Measurements from ENCODE around the gene SMARCB1. TPM values are rescaled to one million over a fixed set of nuclear protein-coding genes. Genes with fewer than 3 reads are reported as not detected.

SMARCB1 gene
- total RNA-seq, result 19.0 and 20.5 TPM in 2 replicates
- polyA plus RNA-seq, result 86.4 and 126 TPM in 2 replicates
- polyA plus RNA-seq (2012), result 96.7 and 134 TPM in 2 replicates
- 81.8 and 112 TPM in 2 replicates for polyA minus RNA-seq (ENCODE audit: low replicate concordance)

- Histone ChIP-seq H3K27me3 (ENCODE audit: control insufficient read depth, insufficient read depth, low read length) (no peaks in the 10 kb centered on the region), H3K9me3 (ENCODE audit: control insufficient read depth, insufficient read depth, low read depth, low read length) (no peaks in the 10 kb centered on the region), H4K20me1 (ENCODE audit: control insufficient read depth, extremely low read depth, insufficient read depth, low read length) (no peaks in the 10 kb centered on the region), H3K4me2 (ENCODE audit: extremely low read depth, insufficient read depth, low read length) (peak within 1 kb of the TSS; percentile 95), H3K27ac (ENCODE audit: insufficient read depth, low read length) (peak within 1 kb of the TSS; percentile 95), H3K9ac (ENCODE audit: insufficient read depth, low read length) (peak within 1 kb of the TSS; percentile 99), H3K79me2 (ENCODE audit: control insufficient read depth, insufficient read depth, low read length) (peaks cover 43% of the 10 kb centered on the region), H3K36me3 (ENCODE audit: control insufficient read depth, insufficient read depth, low read length) (peaks cover 1% of the 10 kb centered on the region), H3K4me1 (ENCODE audit: control insufficient read depth, extremely low read depth, insufficient read depth, low read length) (peaks cover 13% of the 10 kb centered on the region), H3K4me3 (replicated peaks in 1 of 4; ENCODE audit: control extremely low read depth in 1 of 4, insufficient read depth in 1 of 4, low read depth in 3 of 4, low read length in 4 of 4) (peak within 1 kb of the TSS; percentile 71 to 94 (median 86)), H2AFZ (ENCODE audit: low read length) (peak within 1 kb of the TSS; percentile 2)
- DNase-seq (ENCODE audit: low read depth in 2 of 2), result peak; percentile 92 to 94
- TF ChIP-seq, protein P1, sequence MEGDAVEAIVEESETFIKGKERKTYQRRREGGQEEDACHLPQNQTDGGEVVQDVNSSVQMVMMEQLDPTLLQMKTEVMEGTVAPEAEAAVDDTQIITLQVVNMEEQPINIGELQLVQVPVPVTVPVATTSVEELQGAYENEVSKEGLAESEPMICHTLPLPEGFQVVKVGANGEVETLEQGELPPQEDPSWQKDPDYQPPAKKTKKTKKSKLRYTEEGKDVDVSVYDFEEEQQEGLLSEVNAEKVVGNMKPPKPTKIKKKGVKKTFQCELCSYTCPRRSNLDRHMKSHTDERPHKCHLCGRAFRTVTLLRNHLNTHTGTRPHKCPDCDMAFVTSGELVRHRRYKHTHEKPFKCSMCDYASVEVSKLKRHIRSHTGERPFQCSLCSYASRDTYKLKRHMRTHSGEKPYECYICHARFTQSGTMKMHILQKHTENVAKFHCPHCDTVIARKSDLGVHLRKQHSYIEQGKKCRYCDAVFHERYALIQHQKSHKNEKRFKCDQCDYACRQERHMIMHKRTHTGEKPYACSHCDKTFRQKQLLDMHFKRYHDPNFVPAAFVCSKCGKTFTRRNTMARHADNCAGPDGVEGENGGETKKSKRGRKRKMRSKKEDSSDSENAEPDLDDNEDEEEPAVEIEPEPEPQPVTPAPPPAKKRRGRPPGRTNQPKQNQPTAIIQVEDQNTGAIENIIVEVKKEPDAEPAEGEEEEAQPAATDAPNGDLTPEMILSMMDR (conservative IDR thresholded peaks at IDR 0.05 in 1 of 2, IDR thresholded peaks at IDR 0.05 in 1 of 2; ENCODE audit: low read depth in 1 of 2, low read length in 2 of 2), result no peak
- TF ChIP-seq EZH2 (IDR thresholded peaks at IDR 0.05; ENCODE audit: low read length, missing control alignments), result no peak
Observed at GRCh38 chr22:23786752-23787599, at the start of gene SMARCB1. Gene SMARCB1, plus strand, starts transcription at chr22:23786966. Its CDS starts 204 bp downstream, at chr22:23787170.

DNA sequence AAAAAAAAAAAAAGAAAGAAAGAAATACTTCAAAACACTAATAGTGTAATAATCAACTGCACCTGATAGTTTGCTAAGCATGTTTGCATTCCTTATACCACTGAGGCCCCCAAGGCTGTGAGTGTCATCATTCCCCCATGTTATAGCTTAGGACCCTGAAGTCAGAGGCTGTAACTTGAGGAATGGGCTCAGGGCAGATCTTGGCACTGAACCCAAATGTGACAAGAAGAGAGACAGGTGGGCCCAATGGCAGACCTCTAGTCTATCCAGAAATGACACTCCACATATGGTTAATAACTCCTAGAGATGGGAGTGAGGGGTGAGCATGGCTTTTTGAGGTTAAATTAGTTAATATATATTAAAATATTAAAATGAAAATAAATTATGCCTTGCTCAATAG lies 49.1 kb upstream of the SMARCB1 start:
- Histone ChIP-seq H3K27ac (ENCODE audit: insufficient read depth, low read length) (no peak overlapping the region), H3K36me3 (ENCODE audit: control insufficient read depth, insufficient read depth, low read length) (peaks cover 1% of the 10 kb centered on the region), H2AFZ (ENCODE audit: low read length) (no peak overlapping the region), H3K4me3 (replicated peaks in 1 of 4; ENCODE audit: control extremely low read depth in 1 of 4, insufficient read depth in 1 of 4, low read depth in 3 of 4, low read length in 4 of 4) (no peak overlapping the region), H3K9ac (ENCODE audit: insufficient read depth, low read length) (no peak overlapping the region), H3K4me1 (ENCODE audit: control insufficient read depth, extremely low read depth, insufficient read depth, low read length) (no peaks in the 10 kb centered on the region), H3K79me2 (ENCODE audit: control insufficient read depth, insufficient read depth, low read length) (no peaks in the 10 kb centered on the region), H3K9me3 (ENCODE audit: control insufficient read depth, insufficient read depth, low read depth, low read length) (no peaks in the 10 kb centered on the region), H4K20me1 (ENCODE audit: control insufficient read depth, extremely low read depth, insufficient read depth, low read length) (no peaks in the 10 kb centered on the region), H3K27me3 (ENCODE audit: control insufficient read depth, insufficient read depth, low read length) (no peaks in the 10 kb centered on the region), H3K4me2 (ENCODE audit: extremely low read depth, insufficient read depth, low read length) (no peak overlapping the region)
- no peak for DNase-seq (ENCODE audit: low read depth in 2 of 2)
- no peak for TF ChIP-seq EZH2 (IDR thresholded peaks at IDR 0.05; ENCODE audit: low read length, missing control alignments)
- TF ChIP-seq, protein P1 (conservative IDR thresholded peaks at IDR 0.05 in 1 of 2, IDR thresholded peaks at IDR 0.05 in 1 of 2; ENCODE audit: low read depth in 1 of 2, low read length in 2 of 2), result no peak

- no peak for TF ChIP-seq EZH2 (IDR thresholded peaks at IDR 0.05; ENCODE audit: low read length, missing control alignments)
- TF ChIP-seq, protein P1 (conservative IDR thresholded peaks at IDR 0.05 in 1 of 2, IDR thresholded peaks at IDR 0.05 in 1 of 2; ENCODE audit: low read depth in 1 of 2, low read length in 2 of 2), result no peak
- H3K79me2 ChIP-seq (ENCODE audit: control insufficient read depth, insufficient read depth, low read length), result no peaks in the 10 kb centered on the region
- no peak overlapping the region for H3K4me2 ChIP-seq (ENCODE audit: extremely low read depth, insufficient read depth, low read length)
- H3K9me3 ChIP-seq (ENCODE audit: control insufficient read depth, insufficient read depth, low read depth, low read length), result no peaks in the 10 kb centered on the region
- H3K27ac ChIP-seq (ENCODE audit: insufficient read depth, low read length), result no peak overlapping the region
- H3K9ac ChIP-seq (ENCODE audit: insufficient read depth, low read length), result no peak overlapping the region
- no peak for DNase-seq (ENCODE audit: low read depth in 2 of 2)
- no peaks in the 10 kb centered on the region for H3K4me1 ChIP-seq (ENCODE audit: control insufficient read depth, extremely low read depth, insufficient read depth, low read length)
- no peak overlapping the region for H2AFZ ChIP-seq (ENCODE audit: low read length)
- no peaks in the 10 kb centered on the region for H3K27me3 ChIP-seq (ENCODE audit: control insufficient read depth, insufficient read depth, low read length)
- no peak overlapping the region for H3K4me3 ChIP-seq (replicated peaks in 1 of 4; ENCODE audit: control extremely low read depth in 1 of 4, insufficient read depth in 1 of 4, low read depth in 3 of 4, low read length in 4 of 4)
- H3K36me3 ChIP-seq (ENCODE audit: control insufficient read depth, insufficient read depth, low read length), result peaks cover 3% of the 10 kb centered on the region
- H4K20me1 ChIP-seq (ENCODE audit: control insufficient read depth, extremely low read depth, insufficient read depth, low read length), result no peaks in the 10 kb centered on the region
Observed at GRCh38 chr22:23742505-23743264, 44.1 kb upstream of the SMARCB1 start.

Data from fibroblast of lung (primary cell).